Left lung (tissue), 10 donors: Measurements from ENCODE around the gene KCNAB2. TPM values are rescaled to one million over a fixed set of nuclear protein-coding genes. Genes with fewer than 3 reads are reported as not detected.

Experiments
- ATAC-seq: fragments of 200-7000 bp; cut with Tn5 transposase; one replicate; pipeline ENCODE4 v1.9.1; 2020; ENCODE audit warnings: moderate library complexity
- DNase-seq, 4 donors: peaks; one replicate each; pipeline ENCODE4 v3.0.0-alpha.2; 2013 to 2020
- H3K27ac ChIP-seq, 2 donors: fragments of 200-600 bp; sonication (generic) in 1 of 2; one replicate each; pipeline versions ENCODE4 v1.5.0 to v1.8.0; 2020 to 2021
- H3K27me3 ChIP-seq, 2 donors: fragments of 200-600 bp; sonication (generic) in 1 of 2; one replicate each; pipeline versions ENCODE4 v1.5.0 to v1.8.0; 2020 to 2021
- H3K36me3 ChIP-seq, 2 donors: fragments of 200-600 bp; sonication (generic) in 1 of 2; one replicate each; pipeline versions ENCODE4 v1.5.0 to v1.8.0; 2020 to 2021
- H3K4me1 ChIP-seq, 2 donors: fragments of 200-600 bp; one replicate each; pipeline ENCODE4 v1.8.0; 2021
- H3K4me3 ChIP-seq, 2 donors: fragments of 200-600 bp; sonication (generic) in 1 of 2; one replicate each; pipeline versions ENCODE4 v1.5.0 to v1.8.0; 2020 to 2021; ENCODE audit warnings: mild to moderate bottlenecking in 1 of 2
- H3K9me3 ChIP-seq, 2 donors: fragments of 200-600 bp; sonication (generic) in 1 of 2; one replicate each; pipeline versions ENCODE4 v1.5.0 to v1.8.0; 2020 to 2021
- intact Hi-C, 2 donors: fragments of 100-400 bp; cut with DNase I; formaldehyde crosslinking; loops; one replicate each; pipeline versions ENCODE4 v1.11.2 to v1.14.2; 2022
- polyA plus RNA-seq, 6 donors: library from polyadenylated mRNA; unstranded; fragments of 120-200 nt; gene quantifications; one replicate each; pipeline ENCODE4 v1.2.1, GENCODE V29; 2013; ENCODE audit not compliant: insufficient read length in 6 of 6
- total RNA-seq, 2 donors: library from RNA; stranded (reverse); fragmentation: NEBNext Ultra II Directional; extraction: Animal tissue kit (Norgen Biotek cat#: 25700); gene quantifications; one replicate each; pipeline ENCODE4 v1.2.1, GENCODE V29; 2021
- TF ChIP-seq, protein P1 (sequence below), 2 donors: fragments of 200-600 bp; sonication (generic) in 1 of 2; IDR thresholded peaks; one replicate each; pipeline versions ENCODE4 v1.5.0 to v1.8.0; 2021; ENCODE audit warnings: antibody characterized with exemption in 2 of 2
- donor health status: DM: no; HTN: yes; CAD: no.
- donor health status: DM: no; HTN: no; CAD: no.

Gene KCNAB2
- total and polyA plus RNA-seq, 8 donors: 5.6 to 82.5 (median 6.7) TPM

DNA sequence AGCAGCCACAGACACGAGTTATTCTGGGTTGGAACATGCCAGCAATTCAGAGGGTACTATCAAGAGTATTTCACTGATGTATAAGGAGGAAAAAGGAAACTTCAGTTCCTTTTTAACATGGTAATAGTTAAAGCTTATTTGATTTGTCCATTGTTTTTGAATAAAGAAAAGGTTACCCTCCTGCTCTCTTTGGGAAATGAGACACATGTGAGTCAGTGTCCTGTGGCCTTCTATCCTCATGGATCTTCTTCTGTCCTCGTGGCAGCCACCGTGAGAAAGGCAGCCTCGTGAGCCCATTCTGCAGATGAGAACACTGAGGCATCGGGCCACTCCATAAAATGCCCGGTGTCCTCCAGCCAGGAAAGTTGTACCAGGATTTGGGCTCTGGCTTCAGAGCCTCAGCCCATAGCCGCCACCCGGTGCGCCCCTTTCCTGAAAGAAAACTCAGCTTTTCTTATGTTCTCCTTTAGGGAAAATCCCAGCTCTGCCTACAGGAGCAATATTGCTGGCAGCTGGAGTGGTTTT, 24.8 kb downstream of the KCNAB2 start:
- Histone ChIP-seq H3K27me3 (peaks cover 0 to 2% of the 10 kb centered on the region in 2 donors), H3K27ac (no peak overlapping the region), H3K9me3 (no peaks in the 10 kb centered on the region), H3K4me1 (no peaks in the 10 kb centered on the region), H3K36me3 (peaks cover 0 to 51% of the 10 kb centered on the region in 2 donors), H3K4me3 (no peak overlapping the region)
- TF ChIP-seq, protein P1, sequence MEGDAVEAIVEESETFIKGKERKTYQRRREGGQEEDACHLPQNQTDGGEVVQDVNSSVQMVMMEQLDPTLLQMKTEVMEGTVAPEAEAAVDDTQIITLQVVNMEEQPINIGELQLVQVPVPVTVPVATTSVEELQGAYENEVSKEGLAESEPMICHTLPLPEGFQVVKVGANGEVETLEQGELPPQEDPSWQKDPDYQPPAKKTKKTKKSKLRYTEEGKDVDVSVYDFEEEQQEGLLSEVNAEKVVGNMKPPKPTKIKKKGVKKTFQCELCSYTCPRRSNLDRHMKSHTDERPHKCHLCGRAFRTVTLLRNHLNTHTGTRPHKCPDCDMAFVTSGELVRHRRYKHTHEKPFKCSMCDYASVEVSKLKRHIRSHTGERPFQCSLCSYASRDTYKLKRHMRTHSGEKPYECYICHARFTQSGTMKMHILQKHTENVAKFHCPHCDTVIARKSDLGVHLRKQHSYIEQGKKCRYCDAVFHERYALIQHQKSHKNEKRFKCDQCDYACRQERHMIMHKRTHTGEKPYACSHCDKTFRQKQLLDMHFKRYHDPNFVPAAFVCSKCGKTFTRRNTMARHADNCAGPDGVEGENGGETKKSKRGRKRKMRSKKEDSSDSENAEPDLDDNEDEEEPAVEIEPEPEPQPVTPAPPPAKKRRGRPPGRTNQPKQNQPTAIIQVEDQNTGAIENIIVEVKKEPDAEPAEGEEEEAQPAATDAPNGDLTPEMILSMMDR (IDR thresholded peaks at IDR 0.05): no peak
- ATAC-seq (no peak), DNase-seq (no peak)
- intact Hi-C loops: no loop called here

DNA sequence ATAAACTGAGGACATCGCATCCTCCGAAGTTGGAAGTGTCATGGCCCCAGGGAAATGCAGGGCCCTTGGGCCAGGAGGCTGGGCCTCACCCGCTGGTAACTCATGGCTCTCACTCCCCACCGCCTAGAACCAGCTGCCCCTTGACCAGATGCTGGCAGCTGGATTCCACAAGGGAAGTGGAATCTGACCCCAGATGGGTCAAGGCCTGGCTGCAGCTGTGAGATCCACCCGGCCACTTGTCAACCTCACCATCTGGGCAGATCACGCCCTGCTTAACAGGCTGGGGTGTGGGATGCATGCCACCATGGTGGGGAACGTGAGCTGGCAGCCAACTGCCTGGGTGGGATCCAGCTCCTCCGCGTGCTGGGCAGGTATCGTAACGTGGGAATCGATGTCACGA, 25.5 kb downstream of the KCNAB2 start:
- no peaks in the 10 kb centered on the region for H3K27me3 ChIP-seq
- H3K4me3 ChIP-seq: no peak overlapping the region
- intact Hi-C loops: no loop called here
- TF ChIP-seq, protein P1 (IDR thresholded peaks at IDR 0.05): no peak
- peaks cover 0 to 48% of the 10 kb centered on the region in 2 donors for H3K36me3 ChIP-seq
- ATAC-seq: no peak
- no peak overlapping the region for H3K27ac ChIP-seq
- no peak for DNase-seq
- H3K9me3 ChIP-seq: no peaks in the 10 kb centered on the region
- no peaks in the 10 kb centered on the region for H3K4me1 ChIP-seq

DNA sequence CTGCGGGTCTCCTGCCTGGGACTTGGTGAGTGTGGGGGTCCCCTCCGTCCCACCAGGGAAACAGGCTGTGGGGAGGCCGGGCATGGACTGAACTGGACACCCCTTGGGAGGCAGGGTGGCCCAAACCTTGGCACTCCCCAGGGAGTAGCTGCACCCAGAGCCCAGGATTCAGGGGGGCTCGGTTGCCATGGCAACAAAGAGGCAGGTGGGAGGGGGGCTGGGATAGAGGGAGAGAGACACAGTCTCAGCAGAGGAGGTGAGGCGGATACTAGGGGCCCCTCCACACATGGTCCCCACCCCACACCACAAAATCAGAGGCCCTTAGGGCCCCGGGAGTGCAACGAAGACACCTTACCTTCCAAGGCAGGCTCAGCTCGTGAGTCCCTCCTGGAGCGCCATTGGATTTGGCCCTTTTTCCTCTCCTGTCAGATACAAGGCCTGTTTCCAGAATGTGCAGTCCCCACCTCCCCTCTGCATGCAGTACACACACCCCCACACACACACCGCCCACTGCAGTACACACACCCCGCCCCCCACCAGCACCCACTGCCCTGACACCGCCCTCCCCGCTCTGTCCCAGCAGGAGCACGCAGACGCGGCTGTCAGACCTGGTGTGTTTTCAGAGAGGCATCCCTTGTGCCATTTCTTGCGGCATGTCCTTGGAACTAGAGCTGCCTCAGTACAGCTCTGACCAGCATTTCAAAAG, 27.2 kb downstream of the KCNAB2 start:
- DNase-seq: no peak
- Histone ChIP-seq H3K27ac (no peak overlapping the region), H3K9me3 (no peaks in the 10 kb centered on the region), H3K4me3 (no peak overlapping the region), H3K27me3 (no peaks in the 10 kb centered on the region), H3K36me3 (peaks cover 0 to 54% of the 10 kb centered on the region in 2 donors), H3K4me1 (no peaks in the 10 kb centered on the region)
- no peak for ATAC-seq
- TF ChIP-seq, protein P1 (IDR thresholded peaks at IDR 0.05): no peak
- intact Hi-C loops: no loop called here

DNA sequence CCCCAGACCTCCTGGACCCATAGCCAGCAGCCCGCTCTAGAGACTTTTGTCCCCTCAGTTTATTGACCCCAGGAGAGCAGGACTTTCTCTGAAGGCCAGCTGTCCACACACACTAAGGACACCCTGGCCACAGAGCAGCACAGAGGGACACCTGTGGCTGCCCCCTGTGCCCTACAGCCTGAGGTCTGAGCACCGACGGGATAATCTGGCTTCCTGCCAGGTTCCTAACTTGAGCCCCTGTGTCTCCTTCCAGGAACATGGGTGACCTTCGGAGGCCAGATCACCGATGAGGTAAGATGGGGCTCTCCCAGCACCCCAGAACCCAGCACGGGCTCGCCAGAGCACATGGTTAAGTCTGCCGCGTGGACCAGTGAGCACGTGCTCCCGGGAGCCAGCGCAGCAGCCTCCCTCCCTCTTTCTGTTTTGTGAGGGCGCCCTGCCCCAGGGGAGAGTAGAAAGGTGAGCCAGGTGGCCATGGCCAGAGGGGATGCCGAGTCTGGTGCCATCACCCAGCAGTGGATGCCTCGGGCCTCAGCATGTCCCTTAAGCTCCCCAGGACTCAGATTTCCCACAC, 27.9 kb downstream of the KCNAB2 start:
- intact Hi-C loops: no loop called here
- ATAC-seq (no peak), DNase-seq (no peak)
- TF ChIP-seq, protein P1 (IDR thresholded peaks at IDR 0.05): no peak
- H3K9me3 ChIP-seq: no peaks in the 10 kb centered on the region
- H3K27me3 ChIP-seq: no peaks in the 10 kb centered on the region
- no peak overlapping the region for H3K27ac ChIP-seq
- no peaks in the 10 kb centered on the region for H3K4me1 ChIP-seq
- peaks cover 0 to 58% of the 10 kb centered on the region in 2 donors for H3K36me3 ChIP-seq
- no peak overlapping the region for H3K4me3 ChIP-seq

DNA sequence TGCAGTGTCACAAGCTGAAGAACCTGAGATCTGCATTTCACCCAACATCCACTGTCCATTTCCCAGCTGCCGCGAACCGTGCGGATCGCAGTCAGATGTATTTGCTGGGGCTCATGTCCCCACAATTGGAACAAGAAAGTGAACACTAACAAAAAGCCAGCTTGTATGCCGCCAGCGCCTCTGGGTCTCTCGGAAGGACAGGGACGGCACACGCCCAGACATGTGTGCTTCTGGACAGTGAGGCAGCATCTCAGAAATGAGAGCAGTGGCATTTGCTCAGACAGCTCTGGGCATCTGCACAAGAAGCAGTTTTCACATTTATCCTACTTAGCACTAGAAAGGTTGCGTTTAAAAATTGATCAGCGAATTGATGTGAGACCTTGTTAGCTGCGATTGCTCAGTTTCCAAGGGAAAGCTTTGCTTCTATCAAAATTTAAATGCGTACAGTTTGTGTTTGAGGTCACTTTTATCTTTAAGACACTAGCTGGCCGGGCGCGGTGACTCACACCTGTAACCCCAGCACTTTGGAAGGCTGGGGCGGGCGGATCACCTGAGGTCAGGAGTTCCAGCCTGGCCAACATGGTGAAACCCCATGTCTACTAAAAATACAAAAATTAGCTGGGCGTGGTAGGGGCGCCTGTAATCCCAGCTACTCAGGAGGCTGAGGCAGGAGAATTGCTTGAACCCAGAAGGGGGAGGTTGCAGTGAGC, 28.7 kb downstream of the KCNAB2 start:
- no peak overlapping the region for H3K4me3 ChIP-seq
- peaks cover 0 to 65% of the 10 kb centered on the region in 2 donors for H3K36me3 ChIP-seq
- DNase-seq (no peak), ATAC-seq (no peak)
- intact Hi-C loops: no loop called here
- TF ChIP-seq, protein P1 (IDR thresholded peaks at IDR 0.05): no peak
- H3K4me1 ChIP-seq: no peaks in the 10 kb centered on the region
- no peaks in the 10 kb centered on the region for H3K27me3 ChIP-seq
- H3K27ac ChIP-seq: no peak overlapping the region
- H3K9me3 ChIP-seq: no peaks in the 10 kb centered on the region
